D721Med (cell line): ENCODE results near the gene TCIRG1.
"Not testable (repeated sequence)": the region's sequence is repeated elsewhere in the genome, so short reads cannot be mapped to it uniquely, and the experiment has no call there.

Experiments used
- DNase-seq: peaks from one replicate; pipeline ENCODE4 v3.0.0; 2011; ENCODE audit warnings: low spot score; ENCODE audit not compliant: insufficient read length
- FAIRE-seq: peaks from 2 replicates; lab custom pipeline; 2011; peaks lifted over from hg19 to GRCh38; lab: Jason Lieb, UNC
- TF ChIP-seq, protein P1 (sequence below): IDR thresholded peaks from 2 replicates; pipeline ENCODE4 v1.5.1; 2012; ENCODE audit warnings: mild to moderate bottlenecking, control low read depth; ENCODE audit not compliant: insufficient read depth; ENCODE audit errors: missing control alignments

The TCIRG1 gene

DNA sequence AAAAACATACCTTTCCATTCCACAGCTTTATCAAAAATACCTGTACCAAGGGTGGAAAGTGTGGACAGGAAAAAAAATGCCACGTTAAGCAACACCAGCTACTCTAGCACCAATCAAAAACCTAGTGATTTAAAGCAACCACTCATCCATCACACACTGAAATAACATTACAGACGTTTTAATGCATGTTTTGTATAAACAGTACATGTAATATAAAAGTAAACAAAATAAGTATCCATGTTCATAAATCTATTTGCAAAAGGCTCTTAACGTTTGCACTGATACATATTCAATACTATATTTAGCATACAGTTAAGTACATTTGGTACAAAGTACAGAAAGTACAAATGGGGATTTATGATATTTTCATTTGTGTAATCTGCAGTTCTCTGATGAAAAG lies 43.7 kb downstream of the TCIRG1 start:
- TF ChIP-seq, protein P1, sequence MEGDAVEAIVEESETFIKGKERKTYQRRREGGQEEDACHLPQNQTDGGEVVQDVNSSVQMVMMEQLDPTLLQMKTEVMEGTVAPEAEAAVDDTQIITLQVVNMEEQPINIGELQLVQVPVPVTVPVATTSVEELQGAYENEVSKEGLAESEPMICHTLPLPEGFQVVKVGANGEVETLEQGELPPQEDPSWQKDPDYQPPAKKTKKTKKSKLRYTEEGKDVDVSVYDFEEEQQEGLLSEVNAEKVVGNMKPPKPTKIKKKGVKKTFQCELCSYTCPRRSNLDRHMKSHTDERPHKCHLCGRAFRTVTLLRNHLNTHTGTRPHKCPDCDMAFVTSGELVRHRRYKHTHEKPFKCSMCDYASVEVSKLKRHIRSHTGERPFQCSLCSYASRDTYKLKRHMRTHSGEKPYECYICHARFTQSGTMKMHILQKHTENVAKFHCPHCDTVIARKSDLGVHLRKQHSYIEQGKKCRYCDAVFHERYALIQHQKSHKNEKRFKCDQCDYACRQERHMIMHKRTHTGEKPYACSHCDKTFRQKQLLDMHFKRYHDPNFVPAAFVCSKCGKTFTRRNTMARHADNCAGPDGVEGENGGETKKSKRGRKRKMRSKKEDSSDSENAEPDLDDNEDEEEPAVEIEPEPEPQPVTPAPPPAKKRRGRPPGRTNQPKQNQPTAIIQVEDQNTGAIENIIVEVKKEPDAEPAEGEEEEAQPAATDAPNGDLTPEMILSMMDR = no peak
- no peak for FAIRE-seq
- no peak for DNase-seq

DNA sequence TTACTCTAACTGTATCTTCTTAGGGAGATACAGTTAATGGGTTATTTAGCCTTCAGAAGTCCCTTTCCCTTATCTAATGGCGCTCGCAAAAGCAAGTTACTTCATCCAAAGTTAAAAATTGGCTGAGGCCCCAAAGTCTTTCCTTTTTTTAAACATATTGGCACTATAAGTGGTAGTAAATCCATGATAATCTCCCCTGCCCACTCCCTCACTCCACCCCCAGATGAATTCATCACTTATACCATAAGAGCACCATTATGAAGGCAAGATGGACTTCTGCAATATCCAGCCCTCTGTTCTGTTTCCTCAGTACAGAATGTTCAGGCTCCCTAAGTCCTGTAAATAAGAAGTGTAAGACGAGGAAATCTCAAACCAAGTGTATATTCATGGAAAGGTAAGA lies 44.7 kb downstream of the TCIRG1 start:
- DNase-seq (no peak), FAIRE-seq (no peak)
- TF ChIP-seq, protein P1 = no peak

DNA sequence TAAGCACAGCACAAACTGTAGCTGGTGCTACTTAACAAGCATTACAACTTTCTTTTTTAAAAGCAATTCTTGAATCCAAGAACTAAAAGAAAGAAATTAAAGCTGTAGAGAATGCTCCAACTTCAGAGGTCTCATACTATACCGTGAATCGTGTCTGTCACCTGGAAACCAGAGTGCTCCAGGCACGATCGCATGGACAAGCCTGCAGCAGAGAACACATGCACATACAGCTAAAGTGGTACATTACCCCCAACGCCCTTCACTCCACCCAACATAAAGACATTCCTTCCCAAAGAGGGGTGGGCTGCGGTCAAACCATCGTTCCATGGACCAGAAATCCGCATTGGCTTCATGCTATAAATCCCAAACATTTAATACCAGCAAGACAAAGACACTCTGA lies 50.9 kb downstream of the TCIRG1 start:
- TF ChIP-seq, protein P1 = no peak
- FAIRE-seq (no peak), DNase-seq (no peak)

DNA sequence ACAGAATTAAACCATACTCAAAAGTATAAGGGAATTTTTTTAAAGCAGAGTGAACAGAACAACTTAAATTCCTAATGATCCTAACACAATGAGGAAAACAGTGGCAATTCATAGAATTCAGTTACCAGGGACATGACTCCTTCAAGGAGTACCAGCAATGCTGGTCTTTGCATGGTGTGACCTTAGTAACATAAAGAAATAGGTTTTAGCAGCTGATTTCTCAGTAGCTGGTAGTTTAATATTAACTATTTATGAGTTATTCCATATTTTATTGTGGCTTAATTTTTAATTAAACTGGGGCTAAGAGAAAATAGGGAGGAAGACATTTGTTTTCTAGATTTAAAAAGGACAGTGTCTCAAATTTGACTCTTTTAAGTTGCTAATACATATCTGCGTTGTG lies 51.5 kb downstream of the TCIRG1 start:
- TF ChIP-seq, protein P1 = no peak
- DNase-seq = no peak
- FAIRE-seq = no peak

DNA sequence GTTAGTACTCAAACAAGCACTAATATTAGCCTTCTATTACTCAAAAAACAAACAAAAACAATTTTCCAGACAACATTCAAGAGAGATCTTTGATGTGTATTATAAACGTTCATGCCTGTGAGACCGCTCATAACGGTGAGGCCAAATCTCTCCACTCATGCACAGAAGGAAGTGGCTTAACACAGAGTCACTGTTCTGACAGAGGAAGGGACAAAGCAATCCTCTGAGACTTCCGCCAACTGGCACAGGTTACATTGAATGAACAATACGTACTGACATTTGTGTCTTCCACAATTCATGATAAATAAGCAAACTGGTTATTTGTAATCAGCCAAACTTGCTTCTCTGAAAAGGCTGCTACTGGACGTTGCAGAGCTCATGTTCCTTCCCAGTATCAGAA lies 51.9 kb downstream of the TCIRG1 start:
- TF ChIP-seq, protein P1 = no peak
- no peak for DNase-seq
- FAIRE-seq = no peak

DNA sequence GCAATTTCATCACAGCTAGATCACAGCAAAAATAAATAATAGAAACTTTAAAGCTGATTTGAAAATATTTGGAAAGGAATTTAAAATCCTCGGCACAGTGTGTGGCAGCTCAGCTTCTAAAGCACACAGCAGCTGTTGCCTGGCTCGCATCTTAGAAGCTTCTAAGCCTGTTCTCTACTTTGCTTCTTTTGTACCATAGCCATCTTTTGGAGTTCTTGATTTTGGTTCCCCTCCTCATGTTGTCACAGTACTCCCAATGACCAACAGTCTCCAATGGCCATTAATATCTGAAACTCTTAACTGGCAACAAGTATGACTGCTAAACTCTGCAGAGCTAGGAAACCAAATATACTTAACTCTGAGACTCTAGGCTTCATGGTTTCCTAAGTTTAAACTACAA lies 53.6 kb downstream of the TCIRG1 start:
- TF ChIP-seq, protein P1 = no peak
- FAIRE-seq = no peak

DNA sequence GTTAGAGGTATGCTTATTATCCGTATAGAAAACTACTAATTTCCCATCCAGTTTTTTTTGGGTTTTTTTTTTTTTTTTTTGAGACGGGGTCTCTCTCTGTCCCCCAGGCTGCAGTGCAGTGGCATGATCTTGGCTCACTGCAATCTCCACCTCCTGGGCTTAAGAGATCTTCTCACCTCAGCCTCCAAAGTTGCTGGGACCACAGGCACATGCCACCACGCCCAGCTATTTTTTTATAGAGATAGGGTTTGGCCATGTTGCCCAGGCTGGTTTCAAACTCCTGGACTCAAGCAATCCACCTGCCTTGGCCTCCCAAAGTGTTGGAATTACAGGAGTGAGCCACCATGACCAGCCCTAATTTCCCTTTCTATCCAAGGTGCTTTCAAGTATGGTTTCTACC lies 54.1 kb downstream of the TCIRG1 start:
- not testable (repeated sequence) for DNase-seq, FAIRE-seq

More for the DNA sequence above, 53.6 kb downstream of the TCIRG1 start:
- DNase-seq = no peak

DNA sequence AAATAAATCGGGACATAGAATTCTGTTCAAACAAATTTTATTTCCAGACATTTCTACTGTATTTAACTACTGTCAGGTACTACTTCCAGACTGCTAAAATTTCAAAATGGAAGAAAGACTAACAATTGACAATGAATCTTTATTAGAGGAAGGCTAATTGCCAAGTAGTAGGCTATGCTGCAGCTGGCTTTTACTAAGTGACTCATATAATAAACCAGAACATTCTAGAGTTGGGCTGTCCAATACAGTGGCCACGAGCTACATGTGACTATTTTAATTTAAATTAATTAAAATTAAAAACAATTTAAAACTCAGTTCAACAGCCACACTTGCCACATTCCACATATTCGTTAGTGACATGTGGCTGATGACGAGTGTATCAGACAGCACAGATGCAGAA lies 54.7 kb downstream of the TCIRG1 start:
- no peak for DNase-seq
- no peak for FAIRE-seq

More for the DNA sequence above, 54.7 kb downstream of the TCIRG1 start:
- TF ChIP-seq, protein P1 = no peak
